SW 1271 (cell line): ENCODE data around the gene MCOLN3.
A peak's percentile ranks its signal among the peaks of the same experiment; 100 is the strongest.

Experiments used
- DNase-seq, 2 experiments: peaks; one replicate each; lab custom pipeline; 2025; lab: John Stamatoyannopoulos, UW

The MCOLN3 gene, protein sequence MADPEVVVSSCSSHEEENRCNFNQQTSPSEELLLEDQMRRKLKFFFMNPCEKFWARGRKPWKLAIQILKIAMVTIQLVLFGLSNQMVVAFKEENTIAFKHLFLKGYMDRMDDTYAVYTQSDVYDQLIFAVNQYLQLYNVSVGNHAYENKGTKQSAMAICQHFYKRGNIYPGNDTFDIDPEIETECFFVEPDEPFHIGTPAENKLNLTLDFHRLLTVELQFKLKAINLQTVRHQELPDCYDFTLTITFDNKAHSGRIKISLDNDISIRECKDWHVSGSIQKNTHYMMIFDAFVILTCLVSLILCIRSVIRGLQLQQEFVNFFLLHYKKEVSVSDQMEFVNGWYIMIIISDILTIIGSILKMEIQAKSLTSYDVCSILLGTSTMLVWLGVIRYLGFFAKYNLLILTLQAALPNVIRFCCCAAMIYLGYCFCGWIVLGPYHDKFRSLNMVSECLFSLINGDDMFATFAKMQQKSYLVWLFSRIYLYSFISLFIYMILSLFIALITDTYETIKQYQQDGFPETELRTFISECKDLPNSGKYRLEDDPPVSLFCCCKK

DNA sequence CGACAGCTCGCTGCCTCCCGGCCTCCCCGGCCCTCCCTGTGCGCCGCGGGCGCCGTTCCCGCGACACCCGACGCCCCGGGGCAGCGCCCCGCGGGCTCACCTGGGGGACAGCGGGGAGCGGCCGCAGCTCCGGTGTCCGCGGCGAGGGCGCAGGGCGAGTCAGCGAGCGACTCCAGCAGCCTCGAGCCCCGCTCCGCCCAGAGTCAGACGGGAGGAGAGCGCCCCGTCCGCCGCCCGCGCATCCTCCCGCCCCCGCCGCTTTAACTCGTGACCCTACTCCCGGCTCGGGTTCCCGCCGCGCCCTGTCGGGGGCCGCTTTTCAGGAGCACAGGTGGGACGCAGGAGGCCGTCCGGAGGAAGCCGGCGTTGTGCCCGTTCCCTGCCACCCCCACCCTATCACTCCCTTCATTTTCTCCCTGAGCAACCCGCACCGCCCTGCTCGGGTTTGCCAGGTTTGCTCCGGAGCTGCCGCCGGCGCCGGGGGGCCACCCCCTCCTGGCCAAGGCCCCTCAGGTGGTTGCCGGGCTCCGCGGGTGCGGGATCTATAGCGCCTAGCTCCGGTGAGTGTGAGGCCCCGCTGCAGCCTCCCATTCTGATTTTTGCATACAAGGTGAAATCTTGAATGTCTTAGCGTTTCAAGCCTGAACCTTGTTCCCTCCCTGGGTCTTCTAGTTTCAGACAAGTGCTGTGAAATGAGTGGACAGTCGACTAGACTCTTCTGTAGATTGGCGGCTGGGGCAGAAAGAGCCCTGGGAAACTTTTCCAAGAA, at the start of gene MCOLN3:
TSS of gene MCOLN3 (minus strand) at position 205 of the 769 bp plus-strand sequence. CDS start 3,140 bp downstream, outside the sequence.
- DNase-seq: no peak

DNA sequence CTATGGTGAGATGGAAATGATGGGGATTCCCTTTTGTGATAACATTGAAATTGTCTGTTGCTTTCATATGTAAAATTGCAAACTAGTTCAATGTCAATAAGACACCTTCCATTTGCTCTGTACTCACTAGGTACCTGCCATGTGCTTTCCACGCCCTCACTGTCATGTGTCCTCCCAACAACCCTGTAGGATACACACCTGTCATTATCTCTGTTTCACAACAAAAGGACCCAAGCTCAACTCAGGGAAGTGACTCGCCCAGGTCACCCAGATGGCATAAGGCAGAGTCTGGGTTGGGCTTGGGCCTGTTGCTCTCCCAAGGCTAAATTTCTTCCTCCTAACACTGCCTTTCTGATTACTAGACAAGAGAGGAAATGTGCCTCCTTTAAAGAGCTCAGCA, 45.3 kb upstream of the MCOLN3 start:
- no peak for DNase-seq

DNA sequence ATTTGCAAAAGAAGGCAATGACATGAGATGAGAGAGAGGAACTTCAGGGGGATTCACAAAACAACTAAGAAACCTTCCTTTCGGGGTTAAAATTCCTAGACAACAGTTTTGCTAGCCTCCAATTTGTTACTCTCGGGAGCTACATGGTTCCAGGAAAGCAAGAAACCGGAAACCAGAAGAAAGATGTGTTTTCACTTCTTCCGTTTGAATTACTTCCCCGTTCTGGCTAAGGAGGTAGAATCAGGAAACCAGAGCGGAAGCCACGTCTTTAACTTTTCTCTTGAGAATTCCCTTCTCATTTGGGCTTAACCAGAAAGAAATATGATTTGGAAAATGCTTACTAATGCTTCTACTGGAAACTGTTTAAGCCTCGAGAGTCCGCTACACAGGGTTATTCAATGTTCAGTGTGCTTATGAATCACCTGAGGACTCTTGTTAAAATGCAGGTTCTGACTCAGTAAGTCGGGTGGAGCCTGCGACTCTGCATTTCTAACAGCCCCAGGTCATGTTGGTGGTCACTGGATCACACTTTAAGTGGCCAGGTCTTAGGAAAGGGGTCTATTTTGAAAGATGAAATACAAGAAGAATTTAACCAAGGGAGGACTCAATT, 43.5 kb upstream of the MCOLN3 start:
- no peak for DNase-seq

DNA sequence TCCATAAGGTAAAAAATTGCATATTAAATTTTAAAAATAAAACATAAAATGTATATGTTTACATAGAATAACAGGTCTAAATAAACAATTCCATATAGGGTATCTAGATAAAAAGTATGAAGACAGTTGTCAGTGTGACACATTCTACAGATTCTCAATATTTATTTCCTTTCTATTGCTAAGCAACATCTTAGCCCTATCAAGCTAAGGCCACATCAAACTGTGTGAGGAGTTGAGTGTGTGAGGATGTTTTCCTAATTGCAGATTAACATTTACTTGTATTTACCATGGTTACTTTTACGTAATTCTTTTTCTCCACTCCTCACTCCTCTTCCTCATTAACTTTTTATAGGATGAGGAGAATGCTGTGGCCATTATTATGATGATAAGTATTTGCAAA, 41.9 kb upstream of the MCOLN3 start:
- DNase-seq: no peak

DNA sequence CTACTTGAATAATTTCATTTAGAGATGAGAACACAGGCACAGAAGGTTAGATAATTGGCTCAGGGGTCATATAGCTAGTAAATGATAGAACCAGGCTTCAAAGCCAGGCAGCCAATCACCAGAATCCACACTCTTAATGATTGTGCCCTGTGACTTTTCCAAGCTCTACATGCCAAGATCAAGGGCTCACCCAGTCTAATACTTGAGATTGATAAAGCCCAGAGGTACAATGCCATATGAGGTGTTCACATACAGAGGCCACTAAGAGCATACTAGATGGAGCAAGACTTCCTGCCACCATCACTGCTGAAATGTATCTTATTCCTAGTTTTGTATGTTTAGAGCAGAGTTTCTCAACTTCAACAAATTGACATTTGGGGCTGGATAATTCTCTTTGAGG, 40.9 kb upstream of the MCOLN3 start:
- DNase-seq: no peak

DNA sequence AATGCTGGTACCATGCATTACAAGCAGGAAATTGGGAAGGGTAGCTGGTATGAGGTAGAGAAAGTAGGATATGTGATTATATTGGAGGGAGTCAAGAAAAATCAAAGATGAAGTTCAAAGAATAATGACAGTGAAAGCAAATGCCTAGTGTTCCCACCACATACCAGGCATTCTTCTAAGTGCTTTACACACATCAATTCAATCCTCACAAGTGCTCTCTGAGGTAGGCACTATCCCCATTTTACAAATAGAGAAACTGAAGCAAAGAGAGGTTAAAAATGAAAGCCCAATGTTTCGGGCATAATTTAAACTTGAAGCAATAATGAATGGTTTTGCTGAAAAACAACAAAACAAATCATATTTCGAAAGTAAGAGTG, 40.1 kb upstream of the MCOLN3 start:
- DNase-seq: no peak

DNA sequence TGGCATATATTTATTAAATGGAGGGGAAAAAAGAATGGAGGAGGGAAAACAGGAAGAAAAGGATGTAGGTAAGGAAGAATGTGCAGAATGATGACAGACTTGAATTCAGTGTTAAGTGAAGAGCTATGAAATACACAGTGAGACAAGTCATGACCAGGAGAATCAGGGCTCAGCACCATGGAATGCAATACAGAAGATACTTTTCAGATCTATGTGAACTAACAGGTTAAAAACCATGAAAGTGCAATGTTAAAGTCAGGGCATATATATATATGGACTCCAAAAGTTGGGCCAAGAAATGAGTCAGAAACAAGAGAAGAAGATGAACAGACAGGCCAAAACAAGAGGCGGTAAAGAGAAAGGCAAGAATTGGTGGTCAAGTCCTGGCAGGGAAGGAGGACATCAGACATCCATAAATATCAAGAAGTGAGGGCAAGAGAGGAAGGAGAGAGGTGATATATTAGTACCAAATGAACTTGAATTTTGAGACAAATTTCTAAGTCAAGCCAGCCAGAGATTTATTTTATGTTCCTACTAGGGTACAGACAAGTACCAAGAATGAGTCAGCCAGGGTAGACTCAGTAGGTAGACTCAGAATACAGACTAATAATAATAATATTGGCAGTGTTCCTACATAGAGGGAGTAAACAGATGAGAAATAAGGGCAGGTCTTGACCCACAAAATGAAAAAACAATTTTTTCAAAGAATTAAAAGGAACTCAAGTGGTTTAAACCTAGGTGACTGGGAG, 39.5 kb upstream of the MCOLN3 start:
- DNase-seq: no peak

DNA sequence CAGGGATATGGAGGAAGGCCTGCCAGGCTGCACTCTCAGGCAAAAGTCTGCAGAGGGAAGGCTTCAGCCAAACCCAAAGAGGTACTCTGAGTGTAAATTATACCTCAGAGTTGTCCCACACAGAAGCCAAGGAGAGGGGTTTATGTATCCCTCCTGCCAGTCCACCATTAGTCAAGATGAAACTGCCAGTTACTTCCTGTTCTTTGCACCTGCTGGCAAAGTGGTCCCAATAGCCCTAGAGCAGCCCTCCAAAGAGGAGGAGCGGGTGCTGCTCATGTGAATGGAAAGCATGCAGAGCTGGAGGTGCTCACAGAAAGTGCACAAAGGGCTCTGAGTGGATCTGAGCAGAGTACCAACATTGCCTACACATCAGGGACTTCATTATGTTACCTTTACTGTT, 37.1 kb upstream of the MCOLN3 start:
- no peak for DNase-seq

DNA sequence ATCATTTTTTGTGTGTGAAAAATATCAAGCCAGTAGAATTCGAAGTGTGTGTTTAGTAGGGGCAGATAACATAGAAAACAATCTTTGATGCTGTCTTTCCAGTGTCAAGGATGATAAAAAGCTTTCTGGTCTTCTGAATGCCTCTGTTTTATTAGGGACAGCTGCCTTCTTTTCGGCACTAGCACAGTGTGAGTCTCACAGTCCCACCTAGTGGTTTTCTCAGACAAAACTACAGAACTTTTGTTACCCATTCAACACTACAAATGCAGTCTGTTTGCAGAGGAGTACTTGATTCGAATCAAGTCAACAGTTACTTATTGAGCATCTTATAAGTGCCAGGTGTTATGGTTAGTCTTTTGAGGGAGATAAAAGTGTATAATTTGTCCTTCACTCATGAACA, 30.6 kb upstream of the MCOLN3 start:
- no peak for DNase-seq

DNA sequence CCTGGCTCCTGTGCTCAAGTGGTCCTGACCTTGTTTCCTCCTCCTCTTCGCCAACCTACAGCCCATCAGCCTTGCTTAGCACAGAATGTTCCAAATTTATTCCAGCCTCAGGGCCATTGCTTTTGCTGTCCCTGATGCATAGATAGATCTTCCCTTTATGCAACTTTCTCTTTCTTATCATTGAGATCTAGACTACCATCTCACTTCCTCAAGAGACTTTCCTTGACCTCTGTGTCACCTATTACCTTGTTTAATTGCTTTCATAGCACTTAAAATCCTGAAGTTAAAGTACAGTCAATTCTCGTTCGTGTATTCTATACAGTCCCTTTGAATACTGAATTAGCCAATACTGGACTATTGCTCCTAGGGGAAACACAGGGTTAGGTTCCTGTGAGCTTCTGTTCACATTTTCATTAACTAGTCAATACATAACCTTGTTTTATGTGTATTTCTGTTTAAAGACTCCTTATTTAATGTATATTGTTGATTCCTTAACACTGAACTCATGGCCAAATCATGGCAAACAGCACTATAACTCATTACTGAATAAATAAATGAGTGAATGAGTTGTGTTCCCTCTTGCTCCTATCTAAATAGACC, 26.2 kb upstream of the MCOLN3 start:
- DNase-seq: no peak

DNA sequence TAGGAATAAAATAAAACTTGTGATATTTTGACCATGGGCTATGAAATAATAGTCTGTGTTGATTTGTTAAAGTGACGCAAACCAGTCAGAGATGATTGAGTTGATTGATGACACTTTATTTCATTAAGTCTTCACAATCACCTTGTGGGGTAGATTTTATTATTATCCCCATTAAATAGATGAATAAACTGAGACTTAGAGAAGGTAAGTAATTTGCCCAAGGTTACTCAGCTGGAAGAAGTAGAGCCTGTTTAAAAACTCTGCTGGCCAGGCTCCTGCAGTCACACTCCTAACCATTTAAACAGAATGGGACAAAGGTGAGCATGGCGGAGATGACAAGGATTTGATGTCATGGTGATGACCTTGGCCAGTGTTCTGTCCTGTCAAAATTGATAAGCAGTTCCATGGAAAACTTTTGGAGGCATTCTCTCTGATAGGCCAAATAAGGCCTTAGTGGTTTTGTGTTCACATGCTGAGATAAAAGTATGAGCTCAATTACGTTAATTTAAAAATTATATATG, 22.7 kb upstream of the MCOLN3 start:
- DNase-seq: no peak

DNA sequence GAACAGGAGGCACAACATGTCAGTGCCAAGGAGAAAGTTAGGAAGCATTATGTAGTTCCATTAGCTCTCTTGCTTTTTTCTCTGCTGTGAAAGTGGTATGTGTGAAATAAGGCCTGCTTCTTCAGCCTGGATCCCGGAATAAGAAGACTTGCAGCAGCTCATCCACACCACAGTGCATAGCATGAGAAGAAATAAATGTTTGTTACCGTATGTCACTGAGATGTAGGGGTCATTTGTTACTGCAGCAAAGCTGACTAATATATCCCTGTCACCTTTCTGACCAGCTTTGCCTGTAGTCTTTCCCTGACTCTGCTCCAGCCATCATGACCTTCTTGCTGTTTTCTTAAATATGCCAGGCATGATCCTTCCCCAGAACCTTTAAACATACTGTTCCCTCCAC, 20.5 kb upstream of the MCOLN3 start:
- no peak for DNase-seq

DNA sequence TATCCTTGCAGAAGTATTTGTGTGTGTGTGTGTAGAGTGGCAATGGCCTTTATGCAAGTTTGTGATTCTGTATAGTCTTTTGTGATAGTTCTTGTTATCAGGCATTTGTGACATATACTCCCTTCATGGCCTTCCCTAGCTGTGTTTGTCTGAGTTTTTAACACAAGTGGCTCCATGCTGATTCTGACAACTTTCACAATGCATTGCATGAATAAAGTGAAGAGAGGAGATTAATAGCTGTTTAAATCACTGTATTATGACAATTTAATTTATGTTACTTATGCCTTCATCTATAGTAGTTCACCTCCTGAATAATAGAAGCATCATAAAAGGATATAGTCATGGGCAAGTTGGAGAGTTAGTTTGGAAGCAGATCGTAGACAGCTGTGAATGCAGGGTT, 17.2 kb upstream of the MCOLN3 start:
- DNase-seq: no peak

DNA sequence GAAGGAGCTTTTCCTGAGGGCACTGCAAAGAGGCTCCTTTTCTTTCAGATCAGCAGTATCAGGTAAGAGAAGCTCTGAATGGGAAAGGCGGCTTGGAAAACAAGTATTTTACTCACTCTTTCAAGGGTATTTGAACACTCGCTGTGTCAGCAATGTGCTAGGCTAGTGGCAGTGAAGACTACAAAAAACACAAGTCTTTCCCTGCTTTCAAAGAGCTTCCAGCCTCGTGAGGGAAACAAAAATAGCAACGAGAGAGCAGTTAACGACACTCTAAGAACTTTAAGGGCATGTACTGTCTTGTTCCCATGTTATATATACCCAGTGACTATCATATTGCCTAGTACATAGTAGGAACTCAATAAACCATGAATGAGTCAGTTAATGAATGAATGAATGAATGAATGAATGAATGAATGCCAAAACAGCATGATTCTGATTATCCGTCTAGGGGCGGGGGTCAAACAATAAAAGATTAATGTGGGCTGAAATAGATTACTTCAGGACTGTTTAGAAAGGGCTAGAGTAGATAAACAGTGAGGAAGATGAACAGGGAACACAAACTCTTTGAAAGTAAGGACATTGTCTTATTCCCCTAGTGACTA, 14.2 kb upstream of the MCOLN3 start:
- DNase-seq: no peak

DNA sequence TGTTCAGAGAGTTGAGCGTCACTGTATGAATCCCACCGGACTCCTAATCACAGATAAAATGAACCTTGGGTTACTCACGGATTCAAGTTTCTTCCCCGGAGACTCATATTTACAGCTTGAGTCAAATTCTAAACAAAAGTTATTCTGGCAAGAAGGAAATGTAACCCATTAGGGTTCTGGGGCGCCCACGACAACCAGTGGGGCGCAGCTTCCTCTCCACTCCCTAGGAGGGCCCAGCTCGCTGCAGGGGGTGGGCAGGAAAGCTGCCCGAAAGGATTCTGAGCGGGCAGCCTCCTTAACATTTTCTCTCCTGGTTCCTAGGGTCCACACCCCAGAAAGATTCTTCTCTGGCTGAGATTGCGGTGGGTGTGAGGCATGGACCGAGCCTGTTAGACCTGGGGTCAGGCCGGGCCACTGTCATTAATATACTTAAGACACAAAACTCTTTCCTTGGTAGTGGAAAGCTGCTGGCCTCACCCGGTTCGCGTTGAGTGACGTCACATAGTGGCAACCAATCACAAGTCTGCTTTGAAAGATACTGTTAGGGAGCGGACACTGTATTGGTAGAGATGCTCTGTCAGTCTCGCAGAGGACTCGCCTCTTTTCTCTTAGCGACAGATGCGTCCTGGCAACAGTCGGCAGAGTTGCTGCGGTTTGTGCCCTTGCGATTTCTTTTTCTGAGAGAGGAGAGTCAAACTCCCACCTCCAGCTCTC, 13.6 kb upstream of the MCOLN3 start:
- DNase-seq: peak; percentile 79 to 91

DNA sequence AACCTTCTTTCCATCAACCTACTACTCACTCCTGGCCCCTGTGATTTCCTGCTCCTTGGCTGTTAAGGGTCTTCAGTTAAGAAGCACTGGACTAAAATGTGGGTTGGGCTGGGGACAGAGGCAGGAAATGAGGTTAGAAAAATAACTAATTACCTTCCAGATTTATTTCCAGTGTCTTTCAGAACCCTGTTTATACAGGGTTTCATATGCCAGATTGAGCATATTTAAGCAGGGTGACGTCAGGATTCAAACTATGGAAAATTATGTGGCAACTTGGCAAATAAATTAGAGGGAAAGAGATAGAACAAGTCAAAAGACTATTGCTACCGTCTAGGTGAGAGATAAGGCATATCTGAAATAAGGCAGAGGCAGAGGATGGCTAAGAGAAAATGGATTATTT, 11.7 kb upstream of the MCOLN3 start:
- DNase-seq: no peak

DNA sequence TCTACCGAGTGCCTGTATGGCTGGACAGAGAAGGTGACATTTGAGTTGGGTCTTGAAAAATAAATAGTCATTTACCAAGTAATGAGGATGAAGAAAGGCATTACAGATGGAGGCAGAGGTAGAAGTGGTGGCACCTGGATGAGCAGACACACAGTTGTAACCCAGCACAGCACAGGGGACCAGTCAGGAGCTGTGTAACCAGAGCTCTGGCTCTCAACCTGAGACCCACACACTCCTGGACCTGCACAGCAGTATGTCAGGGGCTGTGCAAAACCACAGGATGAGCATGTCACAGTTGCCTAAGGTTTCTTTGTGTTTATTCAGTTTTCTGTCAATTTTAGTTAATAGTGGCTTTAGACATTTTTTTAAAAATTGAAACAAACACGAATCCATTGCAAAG, 11.3 kb upstream of the MCOLN3 start:
- DNase-seq: no peak

DNA sequence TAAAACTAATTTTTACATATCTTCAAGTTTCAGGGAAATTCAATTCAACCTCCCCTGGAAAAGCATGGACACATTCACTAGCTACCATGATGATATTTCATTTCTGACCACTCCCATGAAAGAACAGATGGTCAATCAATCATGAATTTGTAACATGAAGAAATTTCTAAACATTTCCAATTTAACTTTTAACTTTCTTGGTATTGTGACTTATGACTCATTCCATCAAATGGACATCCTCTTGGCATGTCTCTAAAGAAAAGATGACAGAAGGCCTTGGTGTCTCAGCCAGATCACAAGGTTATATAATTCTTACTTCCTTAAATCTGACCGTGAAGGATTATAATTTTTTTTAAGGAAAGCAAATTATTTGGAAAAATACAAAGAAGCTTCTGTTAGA, 10.5 kb upstream of the MCOLN3 start:
- DNase-seq: no peak

DNA sequence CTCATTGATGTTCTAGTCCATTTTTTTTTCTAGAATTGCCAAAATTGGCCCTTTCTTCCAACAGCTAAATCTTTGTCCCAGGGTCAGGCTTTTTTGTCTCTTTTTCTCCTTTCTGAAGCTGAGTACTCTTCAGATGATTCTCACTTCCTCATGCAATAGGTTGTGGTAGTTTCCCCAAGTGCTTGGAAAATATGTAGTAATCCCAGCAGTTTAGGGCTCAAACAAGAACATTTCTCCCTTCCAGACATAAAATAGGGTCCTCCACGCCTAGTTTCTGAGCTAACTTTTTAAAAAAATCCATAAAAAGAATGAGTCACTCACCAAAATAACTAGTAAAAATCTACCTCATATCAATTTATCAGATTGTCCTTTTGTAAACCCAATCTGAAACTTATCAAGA, 10.0 kb upstream of the MCOLN3 start:
- DNase-seq: no peak

DNA sequence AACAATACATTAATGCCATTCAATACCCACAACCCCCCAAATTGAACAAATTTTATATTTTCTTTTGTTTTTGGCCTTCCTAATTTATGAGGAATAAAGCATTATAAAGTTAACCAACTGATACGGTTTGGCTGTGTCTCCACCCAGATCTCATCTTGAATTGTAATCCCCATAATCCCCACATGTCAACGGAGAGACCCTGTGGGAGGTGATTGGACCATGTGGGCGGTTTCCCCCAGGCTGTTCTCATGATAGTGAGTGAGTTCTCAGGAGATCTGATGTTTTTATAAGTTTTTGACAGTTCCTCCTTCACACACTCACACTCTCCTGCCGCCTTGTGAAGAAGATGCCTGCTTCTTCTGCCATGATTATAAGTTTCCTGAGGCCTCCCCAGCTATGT, 6.4 kb upstream of the MCOLN3 start:
- no peak for DNase-seq
